K562 (cell line): Measurements from ENCODE around the gene GTSE1. TPM values are rescaled to one million over a fixed set of nuclear protein-coding genes. Genes with fewer than 3 reads are reported as not detected.
A peak's percentile ranks its signal among the peaks of the same experiment; 100 is the strongest.

Experiments
- BHLHE40 ChIP-seq: IDR thresholded peaks from 2 replicates; pipeline ENCODE4 v1.6.1; 2011; ENCODE audit warnings: low read length, improper control_type of control experiment
- CCNT2 ChIP-seq: IDR thresholded peaks from 2 replicates; pipeline ENCODE4 v1.6.1; 2011; ENCODE audit warnings: borderline replicate concordance, low read depth, mild to moderate bottlenecking, moderate library complexity, mixed read lengths, low read length; ENCODE audit not compliant: insufficient read length; ENCODE audit errors: extremely low read depth
- CTBP1 ChIP-seq: fragments of 450-650 bp; IDR thresholded peaks from 2 replicates; pipeline ENCODE4 v1.6.1; 2016; ENCODE audit warnings: borderline replicate concordance
- ESRRB ChIP-seq: fragments of 250-450 bp; sonication (Bioruptor Pico); IDR thresholded peaks from 2 replicates; pipeline ENCODE4 v1.5.0; 2020; ENCODE audit warnings: mild to moderate bottlenecking, moderate library complexity, borderline replicate concordance
- FOXK1 ChIP-seq: sonication (generic); formaldehyde crosslinking; IDR thresholded peaks from 2 replicates; pipeline ENCODE4 v1.8.0; 2022; ENCODE audit warnings: missing genetic modification reagents, mild to moderate bottlenecking, borderline replicate concordance
- ILK ChIP-seq: fragments of 450-650 bp; IDR thresholded peaks from 2 replicates; pipeline ENCODE4 v1.6.1; 2016; ENCODE audit warnings: missing genetic modification characterization, low read depth, mild to moderate bottlenecking, missing compliant biosample characterization, moderate library complexity, borderline replicate concordance
- KDM5B ChIP-seq: fragments of 200-600 bp; sonication (generic); IDR thresholded peaks from 2 replicates; pipeline ENCODE4 v1.6.1; 2012; ENCODE audit warnings: low read depth, mild to moderate bottlenecking, moderate library complexity, low read length, control low read depth, inconsistent platforms; ENCODE audit not compliant: insufficient replicate concordance
- KLF10 ChIP-seq: fragments of 250-450 bp; sonication (Bioruptor Pico); IDR thresholded peaks from 2 replicates; pipeline ENCODE4 v1.6.1; 2021; ENCODE audit warnings: matching md5 sums
- MYNN ChIP-seq, 2 experiments: sonication (generic); formaldehyde crosslinking in 1 of 2; IDR thresholded peaks; 2 replicates each; pipeline versions ENCODE4 v1.5.0 to v1.6.1; 2016 to 2020; ENCODE audit warnings: antibody characterized with exemption in 1 of 2, missing genetic modification reagents in 1 of 2
- NFIC ChIP-seq: fragments of 450-650 bp; IDR thresholded peaks from 2 replicates; pipeline ENCODE4 v1.6.1; 2017; ENCODE audit warnings: mild to moderate bottlenecking, inconsistent platforms
- POLR2B ChIP-seq: fragments of 450-650 bp; IDR thresholded peaks from 2 replicates; pipeline ENCODE4 v1.6.1; 2018; ENCODE audit warnings: low read depth; ENCODE audit not compliant: partially characterized antibody
- POLR2H ChIP-seq: IDR thresholded peaks from 2 replicates; pipeline ENCODE4 v1.6.1; 2016; ENCODE audit warnings: missing genetic modification characterization, low read depth, mild to moderate bottlenecking, control low read depth, missing compliant biosample characterization, moderate library complexity
- POLR3G ChIP-seq: IDR thresholded peaks from 2 replicates; pipeline ENCODE4 v1.6.1; 2011; ENCODE audit not compliant: insufficient read length, insufficient replicate concordance; ENCODE audit errors: extremely low read depth
- POU5F1 ChIP-seq: fragments of 150-350 bp; IDR thresholded peaks from 2 replicates; pipeline ENCODE4 v1.6.1; 2014; ENCODE audit warnings: borderline replicate concordance, low read length, low read depth, mild to moderate bottlenecking; ENCODE audit not compliant: partially characterized antibody
- RB1 ChIP-seq: fragments of 450-650 bp; IDR thresholded peaks from 2 replicates; pipeline ENCODE4 v1.6.1; 2017; ENCODE audit warnings: low read depth, mild to moderate bottlenecking
- RBBP5 ChIP-seq: fragments of 200-600 bp; sonication (generic); IDR thresholded peaks from 2 replicates; pipeline ENCODE4 v1.6.1; 2012; ENCODE audit warnings: borderline replicate concordance, mild to moderate bottlenecking, low read length, control low read depth, inconsistent platforms; ENCODE audit not compliant: insufficient read depth, poor library complexity, severe bottlenecking
- SMAD2 ChIP-seq: fragments of 150-350 bp; IDR thresholded peaks from 2 replicates; pipeline ENCODE4 v1.6.1; 2014; ENCODE audit warnings: low read depth, mild to moderate bottlenecking, low read length
- SMC3 ChIP-seq: conservative IDR thresholded peaks from 2 replicates; pipeline ENCODE4 v1.6.1; 2011; ENCODE audit warnings: low read depth, low read length, improper control_type of control experiment; ENCODE audit not compliant: insufficient read depth
- SNRNP70 ChIP-seq: fragments of 200-400 bp; formaldehyde crosslinking; optimal IDR thresholded peaks from 2 replicates; pipeline ENCODE3; 2017; ENCODE audit warnings: low read depth, low read length
- STAT5B ChIP-seq: fragments of 250-450 bp; sonication (Bioruptor Pico); IDR thresholded peaks from 2 replicates; pipeline ENCODE4 v1.8.0; 2021; ENCODE audit warnings: mild to moderate bottlenecking, inconsistent platforms
- ZKSCAN3 ChIP-seq: fragments of 250-450 bp; sonication (Bioruptor Pico); IDR thresholded peaks from 2 replicates; pipeline ENCODE4 v1.4.0; 2020
- ZNF785 ChIP-seq: fragments of 250-450 bp; sonication (Bioruptor Pico); IDR thresholded peaks from 2 replicates; pipeline ENCODE4 v1.4.0; 2020; ENCODE audit warnings: mild to moderate bottlenecking
- polyA plus RNA-seq, 8 experiments: library from polyadenylated mRNA; depleted of rRNA in 4 of 8; stranded (reverse) in 5 of 8; unstranded in 3 of 8; fragments of >200 nt; fragmentation: Nextera tagmentation in 2 of 8; fragmentation: Illumina TruSeq in 1 of 8; extraction: Ambion mirVana in 2 of 8; extraction: Trizol in 1 of 8; gene quantifications; 2 replicates each; pipeline versions ENCODE4 v1.2.1 to v1.2.3, GENCODE V29; 2011 to 2014; ENCODE audit warnings: inconsistent platforms in 1 of 8, missing spikeins in 1 of 8
- total RNA-seq, 7 experiments: library from RNA; depleted of rRNA in 6 of 7; stranded (reverse); fragments of >200 nt in 6 of 7; fragmentation: Illumina TruSeq in 2 of 7; extraction: Trizol in 2 of 7; gene quantifications; 2 replicates each; pipeline versions ENCODE4 v1.2.1 to v1.2.3, GENCODE V29; 2011 to 2021; ENCODE audit warnings: low replicate concordance in 1 of 7
- TF ChIP-seq, protein P1 (sequence below), 2 experiments: IDR thresholded peaks; 2 replicates each; pipeline ENCODE4 v1.6.1; 2011; ENCODE audit warnings: borderline replicate concordance in 1 of 2, control low read depth in 1 of 2, low read depth in 1 of 2, low read length in 1 of 2, mild to moderate bottlenecking in 1 of 2, mixed read lengths in 1 of 2, moderate library complexity in 1 of 2; ENCODE audit not compliant: insufficient read depth in 1 of 2, insufficient read length in 1 of 2, poor library complexity in 1 of 2, severe bottlenecking in 1 of 2; ENCODE audit errors: extremely low read depth in 1 of 2
- TF ChIP-seq, protein P2 (sequence below): sonication (generic); formaldehyde crosslinking; IDR thresholded peaks from 2 replicates; pipeline ENCODE4 v1.8.1; 2023; ENCODE audit warnings: mild to moderate bottlenecking, missing genetic modification reagents

The GTSE1 gene
- total and polyA plus RNA-seq, 9 of the 15 experiments (the other 6 are each of a cell fraction or from before 2014, with no cell fraction given) = 2.5 to 22.5 (median 12.9) TPM

DNA sequence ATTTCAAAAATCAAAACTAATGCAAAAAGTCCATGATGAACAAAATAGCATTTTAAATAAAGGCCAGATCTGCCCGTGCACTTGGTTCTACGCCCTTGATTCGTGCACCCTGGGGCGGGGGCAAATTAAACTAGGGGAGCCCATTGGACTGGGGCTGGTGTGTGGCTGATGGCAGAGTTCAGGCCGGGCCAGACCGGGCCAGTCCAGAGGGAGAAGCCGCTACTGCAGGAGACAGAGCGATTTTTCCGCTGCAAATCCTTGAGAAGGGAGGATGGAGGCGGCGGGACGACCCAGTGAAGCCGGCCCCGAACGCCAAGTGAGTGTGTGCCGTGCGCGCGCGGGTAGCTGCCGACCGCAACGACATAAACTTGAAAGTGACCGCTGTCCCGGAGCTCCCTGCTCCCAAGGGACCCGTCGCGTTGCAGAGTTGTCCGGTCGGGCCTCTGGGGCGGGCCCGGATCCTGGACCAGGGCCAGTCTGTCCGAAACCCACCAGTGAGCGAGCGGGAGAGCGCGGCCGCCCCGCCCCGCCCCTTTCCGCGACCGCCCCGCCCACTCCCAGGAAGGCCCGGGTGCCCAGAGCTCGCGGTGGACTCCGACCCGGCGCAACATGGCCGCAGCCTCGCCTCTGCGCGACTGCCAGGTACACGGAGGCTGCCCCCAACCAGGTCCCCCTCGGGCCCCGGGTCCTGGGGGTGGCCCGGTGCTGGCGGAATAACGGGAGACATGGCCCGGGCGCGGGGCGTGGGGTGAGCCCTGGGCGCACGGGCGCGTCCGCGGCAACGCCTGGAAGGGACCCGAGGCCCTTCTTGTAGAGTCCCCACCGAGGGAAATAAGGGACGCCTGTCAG, 29.0 kb upstream of the GTSE1 start, which contains the start of gene TTC38 (continued):
- peak; percentile 41 for TF ChIP-seq RBBP5
- peak; percentile 48 for TF ChIP-seq CCNT2
- no peak for TF ChIP-seq SNRNP70
- TF ChIP-seq KLF10 = no peak
- TF ChIP-seq STAT5B (CRISPR knock-in tag) = no peak
- no peak for TF ChIP-seq FOXK1
- 0 out of 2 replicates have a peak, but pooled peaks have one; percentile 45 for TF ChIP-seq CTBP1
- TF ChIP-seq POU5F1 = no peak
- peak; percentile 86 for TF ChIP-seq NFIC
- no peak for TF ChIP-seq POLR3G
- TF ChIP-seq, protein P1, sequence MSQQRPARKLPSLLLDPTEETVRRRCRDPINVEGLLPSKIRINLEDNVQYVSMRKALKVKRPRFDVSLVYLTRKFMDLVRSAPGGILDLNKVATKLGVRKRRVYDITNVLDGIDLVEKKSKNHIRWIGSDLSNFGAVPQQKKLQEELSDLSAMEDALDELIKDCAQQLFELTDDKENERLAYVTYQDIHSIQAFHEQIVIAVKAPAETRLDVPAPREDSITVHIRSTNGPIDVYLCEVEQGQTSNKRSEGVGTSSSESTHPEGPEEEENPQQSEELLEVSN (IDR thresholded peaks at IDR 0.05; ENCODE audit: borderline replicate concordance in 1 of 2, extremely low read depth in 1 of 2, insufficient read depth in 1 of 2, insufficient read length in 1 of 2, low read depth in 1 of 2, low read length in 1 of 2, poor library complexity in 1 of 2, severe bottlenecking in 1 of 2) = peak in 1 of 2 experiments; percentile 7
- TF ChIP-seq SMAD2 = no peak
- no peak for TF ChIP-seq ESRRB (CRISPR knock-in tag)
- peak; percentile 68 for TF ChIP-seq POLR2B
- TF ChIP-seq POLR2H (tag) = peak; percentile 50
- TF ChIP-seq RB1 = peak; percentile 52; the same call in 1 of the 2 replicates
- no peak for TF ChIP-seq ZNF785 (CRISPR knock-in tag)
- no peak for TF ChIP-seq MYNN (IDR thresholded peaks at IDR 0.05)
- no peak for TF ChIP-seq MYNN (CRISPR knock-in tag; IDR thresholded peaks at IDR 0.05)
- TF ChIP-seq ZKSCAN3 (CRISPR knock-in tag) = no peak
- no peak for TF ChIP-seq BHLHE40
- TF ChIP-seq, protein P2, sequence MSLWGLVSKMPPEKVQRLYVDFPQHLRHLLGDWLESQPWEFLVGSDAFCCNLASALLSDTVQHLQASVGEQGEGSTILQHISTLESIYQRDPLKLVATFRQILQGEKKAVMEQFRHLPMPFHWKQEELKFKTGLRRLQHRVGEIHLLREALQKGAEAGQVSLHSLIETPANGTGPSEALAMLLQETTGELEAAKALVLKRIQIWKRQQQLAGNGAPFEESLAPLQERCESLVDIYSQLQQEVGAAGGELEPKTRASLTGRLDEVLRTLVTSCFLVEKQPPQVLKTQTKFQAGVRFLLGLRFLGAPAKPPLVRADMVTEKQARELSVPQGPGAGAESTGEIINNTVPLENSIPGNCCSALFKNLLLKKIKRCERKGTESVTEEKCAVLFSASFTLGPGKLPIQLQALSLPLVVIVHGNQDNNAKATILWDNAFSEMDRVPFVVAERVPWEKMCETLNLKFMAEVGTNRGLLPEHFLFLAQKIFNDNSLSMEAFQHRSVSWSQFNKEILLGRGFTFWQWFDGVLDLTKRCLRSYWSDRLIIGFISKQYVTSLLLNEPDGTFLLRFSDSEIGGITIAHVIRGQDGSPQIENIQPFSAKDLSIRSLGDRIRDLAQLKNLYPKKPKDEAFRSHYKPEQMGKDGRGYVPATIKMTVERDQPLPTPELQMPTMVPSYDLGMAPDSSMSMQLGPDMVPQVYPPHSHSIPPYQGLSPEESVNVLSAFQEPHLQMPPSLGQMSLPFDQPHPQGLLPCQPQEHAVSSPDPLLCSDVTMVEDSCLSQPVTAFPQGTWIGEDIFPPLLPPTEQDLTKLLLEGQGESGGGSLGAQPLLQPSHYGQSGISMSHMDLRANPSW (CRISPR knock-in tag) = no peak
- no peak for TF ChIP-seq ILK
- no peak for TF ChIP-seq SMC3
- TF ChIP-seq KDM5B = peak; percentile 69
